WI38 (cell line): ENCODE data around the gene ZNF208.
"Not testable (repeated sequence)": the region's sequence is repeated elsewhere in the genome, so short reads cannot be mapped to it uniquely, and the experiment has no call there.

ENCODE experiments used
- H3K4me3 ChIP-seq: 2 replicates; pipeline ENCODE4 v1.5.1; 2011; ENCODE audit warnings: low read depth, mild to moderate bottlenecking, control low read depth, low read length
- CTCF ChIP-seq: IDR thresholded peaks from 2 replicates; pipeline ENCODE4 v1.5.1; 2012; ENCODE audit warnings: low read depth, mild to moderate bottlenecking, control low read depth, low read length

Gene ZNF208

GRCh38 chr19:22010437-22011143 is at the start of gene ZNF208:
ZNF208 (minus strand) TSS chr19:22010943; CDS start chr19:22010794, 149 bp downstream.
- not testable (repeated sequence) for H3K4me3 ChIP-seq

GRCh38 chr19:22052644-22053013 is 41.9 kb upstream of the ZNF208 start:
- H3K4me3 ChIP-seq = no peak overlapping the region
- no peak for TF ChIP-seq CTCF

- not testable (repeated sequence) for H3K4me3 ChIP-seq
Measured at GRCh38 chr19:22041151-22041550, 30.4 kb upstream of the ZNF208 start.

GRCh38 chr19:22030680-22031079 is 19.9 kb upstream of the ZNF208 start:
- TF ChIP-seq CTCF = no peak

GRCh38 chr19:22026687-22027086 is 15.9 kb upstream of the ZNF208 start:
- no peak overlapping the region for H3K4me3 ChIP-seq
- no peak for TF ChIP-seq CTCF

More at GRCh38 chr19:22030680-22031079, 19.9 kb upstream of the ZNF208 start:
- H3K4me3 ChIP-seq = no peak overlapping the region

GRCh38 chr19:22025539-22025938 is 14.8 kb upstream of the ZNF208 start:
- not testable (repeated sequence) for H3K4me3 ChIP-seq

- TF ChIP-seq CTCF = no peak
- no peak overlapping the region for H3K4me3 ChIP-seq
Measured at GRCh38 chr19:21970466-21970865, 40.3 kb downstream of the ZNF208 start.

- TF ChIP-seq CTCF = no peak
Measured at GRCh38 chr19:21947775-21948174, 63.0 kb downstream of the ZNF208 start.

GRCh38 chr19:21940684-21941083 is 70.1 kb downstream of the ZNF208 start:
- TF ChIP-seq CTCF = no peak
- no peak overlapping the region for H3K4me3 ChIP-seq

More at GRCh38 chr19:21947775-21948174, 63.0 kb downstream of the ZNF208 start:
- no peak overlapping the region for H3K4me3 ChIP-seq
